OCI-LY3 (cell line): Measurements from ENCODE around the gene FRG2B.

Experiments used
- EZH2phosphoT487 ChIP-seq: fragments of 200-600 bp; shearing (Covaris generic); IDR thresholded peaks from 2 replicates; pipeline ENCODE4 v1.6.1; 2018; ENCODE audit warnings: antibody characterized with exemption, mixed run types, low read depth
- TF ChIP-seq, protein P1 (sequence below): fragments of 200-600, 300-600 bp; sonication (generic); IDR thresholded peaks from 2 replicates; pipeline ENCODE4 v1.5.1; 2014; ENCODE audit warnings: antibody characterized with exemption, low read length, low read depth

DNA sequence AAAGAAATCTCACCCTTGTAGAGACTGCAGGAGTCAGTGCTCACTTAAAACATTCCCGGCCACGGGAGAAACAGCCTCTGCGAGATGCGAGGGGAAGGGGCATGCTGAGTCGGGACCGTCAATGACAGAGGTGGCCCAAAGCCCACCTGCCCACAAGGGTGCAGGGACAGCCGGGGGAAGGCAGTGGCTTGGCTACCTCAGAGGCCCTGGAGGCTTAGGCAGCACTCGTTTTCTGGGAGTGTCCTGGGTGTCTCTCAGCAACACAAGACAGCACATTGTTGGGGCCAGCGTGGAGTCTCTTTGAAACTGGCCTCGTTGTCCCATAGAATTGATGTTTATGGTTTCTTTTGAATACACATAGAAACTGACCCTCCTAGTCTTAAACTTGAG, 35.6 kb downstream of the FRG2B start:
- TF ChIP-seq, protein P1, sequence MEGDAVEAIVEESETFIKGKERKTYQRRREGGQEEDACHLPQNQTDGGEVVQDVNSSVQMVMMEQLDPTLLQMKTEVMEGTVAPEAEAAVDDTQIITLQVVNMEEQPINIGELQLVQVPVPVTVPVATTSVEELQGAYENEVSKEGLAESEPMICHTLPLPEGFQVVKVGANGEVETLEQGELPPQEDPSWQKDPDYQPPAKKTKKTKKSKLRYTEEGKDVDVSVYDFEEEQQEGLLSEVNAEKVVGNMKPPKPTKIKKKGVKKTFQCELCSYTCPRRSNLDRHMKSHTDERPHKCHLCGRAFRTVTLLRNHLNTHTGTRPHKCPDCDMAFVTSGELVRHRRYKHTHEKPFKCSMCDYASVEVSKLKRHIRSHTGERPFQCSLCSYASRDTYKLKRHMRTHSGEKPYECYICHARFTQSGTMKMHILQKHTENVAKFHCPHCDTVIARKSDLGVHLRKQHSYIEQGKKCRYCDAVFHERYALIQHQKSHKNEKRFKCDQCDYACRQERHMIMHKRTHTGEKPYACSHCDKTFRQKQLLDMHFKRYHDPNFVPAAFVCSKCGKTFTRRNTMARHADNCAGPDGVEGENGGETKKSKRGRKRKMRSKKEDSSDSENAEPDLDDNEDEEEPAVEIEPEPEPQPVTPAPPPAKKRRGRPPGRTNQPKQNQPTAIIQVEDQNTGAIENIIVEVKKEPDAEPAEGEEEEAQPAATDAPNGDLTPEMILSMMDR: no peak
- no peak for TF ChIP-seq EZH2phosphoT487
